ENCODE data around the gene FAM120B.

DNA sequence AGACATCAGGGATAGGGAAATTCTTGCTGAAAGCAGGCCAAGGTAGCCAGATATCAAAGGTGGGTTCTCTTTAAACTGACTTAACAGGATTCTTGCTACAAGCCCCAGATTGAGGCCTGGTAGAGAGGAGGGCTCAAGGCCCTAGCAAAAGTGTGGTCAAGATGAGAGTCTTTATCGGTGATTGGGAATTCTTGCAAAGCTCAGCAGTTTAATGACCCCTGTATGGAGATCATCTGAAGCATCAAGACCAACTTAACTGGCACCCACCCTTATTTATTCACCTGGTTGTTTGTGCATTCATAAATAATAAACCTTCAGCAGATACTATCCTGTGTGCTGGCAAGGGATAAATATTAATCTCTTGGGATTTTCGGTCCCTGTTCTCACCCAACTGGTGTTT, 6.3 kb downstream of the FAM120B start:
- TF ChIP-seq POLR2A (IDR thresholded peaks at IDR 0.05; ENCODE audit: low read length) (no peak), GATA1 (IDR thresholded peaks at IDR 0.05; ENCODE audit: low read depth, low read length) (no peak)
